HG03135 (cell line): ENCODE measurements around the gene CD300E.

ENCODE experiments used
- ATAC-seq: cut with Tn5 transposase; IDR thresholded peaks from one replicate; pipeline ENCODE4 v1.9.1; 2021; ENCODE audit warnings: mild to moderate bottlenecking, moderate library complexity; ENCODE audit not compliant: unreplicated experiment

CD300E gene, protein sequence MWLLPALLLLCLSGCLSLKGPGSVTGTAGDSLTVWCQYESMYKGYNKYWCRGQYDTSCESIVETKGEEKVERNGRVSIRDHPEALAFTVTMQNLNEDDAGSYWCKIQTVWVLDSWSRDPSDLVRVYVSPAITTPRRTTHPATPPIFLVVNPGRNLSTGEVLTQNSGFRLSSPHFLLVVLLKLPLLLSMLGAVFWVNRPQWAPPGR

DNA sequence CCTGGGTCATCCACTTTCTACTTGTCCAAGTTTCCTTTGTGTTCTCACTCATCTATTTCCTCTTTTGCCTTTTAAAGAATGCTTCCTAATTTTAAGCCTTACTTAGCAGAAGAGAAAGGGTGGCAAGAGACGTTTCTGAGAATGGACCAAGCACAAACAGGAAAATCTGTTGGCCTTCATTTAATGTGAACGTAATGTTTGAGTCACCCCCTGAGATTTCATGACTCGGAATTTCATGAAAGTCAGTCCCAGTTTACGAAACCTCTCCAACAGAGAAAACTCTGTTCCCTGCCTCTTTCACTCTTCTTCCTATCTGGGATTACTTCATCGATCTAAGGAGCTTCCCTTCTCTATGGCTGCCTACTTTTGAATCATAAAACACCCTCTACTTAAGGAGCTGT is at the start of gene CD300E:
Gene CD300E, minus strand, starts transcription at position 46 of the 401 bp plus-strand sequence. CDS start 117 bp downstream, outside the sequence.
- ATAC-seq, result no peak

DNA sequence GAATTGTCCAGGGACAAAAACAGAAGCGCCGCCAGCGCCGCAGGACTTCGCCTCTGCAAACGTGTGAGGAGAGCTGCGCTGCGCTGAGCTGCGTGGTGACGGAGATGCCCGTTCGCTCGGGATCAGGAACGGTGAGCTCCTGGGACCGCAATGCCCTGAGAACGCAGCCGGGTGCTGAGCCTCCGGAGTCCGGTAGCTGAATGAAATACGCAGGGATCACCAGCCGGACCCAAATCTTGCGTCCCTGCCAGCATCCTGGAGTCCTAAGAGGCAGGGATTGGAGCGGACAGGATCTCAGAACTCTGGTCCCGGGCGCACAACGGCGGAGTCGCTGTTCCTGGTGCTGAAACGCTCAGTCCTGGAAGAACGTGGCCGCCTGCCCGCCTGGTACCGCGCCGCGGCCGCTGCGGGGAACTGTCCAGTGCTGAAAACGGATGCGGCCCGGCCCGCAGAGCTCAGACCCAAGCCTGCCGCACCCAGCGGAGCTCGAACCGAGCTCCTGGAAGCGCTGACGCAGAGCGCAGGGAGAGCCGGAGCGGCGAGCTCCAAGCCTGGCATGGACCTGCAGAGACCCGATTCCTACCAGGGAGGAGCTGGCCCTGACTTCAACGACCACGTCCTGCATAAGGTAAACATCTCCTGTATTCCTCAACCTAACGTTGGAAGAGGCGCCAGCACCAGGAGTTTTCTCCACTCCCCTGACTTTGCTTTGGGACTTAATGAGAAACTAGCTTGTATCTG is 47.7 kb upstream of the CD300E start:
- ATAC-seq, result no peak

DNA sequence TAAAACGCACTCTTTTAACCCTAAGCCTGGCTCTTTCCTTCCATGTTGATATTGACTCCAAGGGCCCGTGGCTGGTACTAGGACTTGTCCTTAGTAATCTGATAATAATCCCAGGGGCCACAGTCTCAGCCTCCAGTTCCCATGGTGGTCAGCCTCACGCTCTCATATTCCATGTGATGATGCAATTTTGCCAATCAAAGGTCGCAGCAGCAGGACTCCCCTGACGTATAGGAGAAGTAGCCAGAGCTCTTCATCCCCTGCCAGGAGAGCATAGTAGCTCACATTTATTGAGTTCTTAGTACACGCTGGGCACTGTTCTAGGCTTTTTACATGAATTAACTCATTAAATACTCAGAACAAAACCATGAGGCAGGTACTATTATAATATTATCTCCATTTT is 46.8 kb upstream of the CD300E start:
- no peak for ATAC-seq

DNA sequence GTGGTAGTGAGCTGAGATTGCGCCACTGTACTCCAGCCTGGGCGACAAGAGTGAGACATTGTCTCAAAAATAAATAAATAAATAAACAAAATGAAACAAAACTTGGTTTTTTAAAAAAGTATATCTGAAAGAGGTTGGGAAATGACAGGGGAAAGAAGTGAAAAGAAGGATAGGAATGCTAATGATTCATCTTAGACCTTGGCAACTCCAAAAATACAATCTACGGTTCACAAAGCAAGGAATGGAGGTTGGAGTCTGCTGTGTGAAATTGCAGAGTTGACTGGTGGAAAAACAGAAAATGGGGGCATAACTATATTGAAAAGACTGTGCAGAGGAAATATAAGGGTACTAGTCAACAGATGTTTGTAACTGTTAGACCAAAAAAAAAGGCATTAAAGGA is 40.0 kb upstream of the CD300E start:
- ATAC-seq, result no peak

DNA sequence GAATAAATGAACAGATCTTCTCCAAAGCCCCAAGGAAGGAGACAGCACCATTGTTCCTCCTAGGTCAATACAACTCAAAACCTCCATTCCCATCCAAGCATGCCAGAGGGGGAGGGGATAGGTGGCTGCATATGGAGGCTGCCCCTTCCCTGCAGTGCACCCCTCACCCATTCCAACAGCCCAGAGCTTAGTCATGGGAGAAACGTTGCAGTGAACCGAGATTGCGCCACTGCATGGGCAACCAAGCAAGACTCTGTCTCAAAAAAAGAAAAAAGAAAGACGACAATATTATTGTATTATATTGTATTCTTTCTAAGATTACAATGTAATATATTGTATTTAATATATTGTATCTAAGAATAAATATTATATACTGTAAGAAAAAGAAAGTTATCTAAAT is 36.4 kb upstream of the CD300E start:
- ATAC-seq, result no peak

DNA sequence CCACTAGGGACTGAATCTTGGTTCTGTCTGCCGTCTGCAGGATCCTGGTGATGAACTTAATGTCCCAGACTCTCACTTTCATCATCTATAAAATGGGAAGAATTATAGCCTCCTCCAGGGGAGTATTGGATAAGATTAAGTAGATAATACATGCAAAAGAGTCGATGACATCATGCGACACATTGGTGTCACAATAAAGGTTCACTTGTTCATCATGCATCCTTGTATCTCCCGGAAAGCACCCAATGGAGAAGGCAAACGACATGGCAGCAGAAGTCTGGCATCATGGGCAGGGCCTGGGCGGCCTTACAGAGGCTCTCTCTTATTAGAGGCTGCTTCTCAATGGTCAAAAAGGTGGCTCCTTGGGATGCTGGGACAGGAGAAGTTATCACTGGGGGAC is 35.1 kb upstream of the CD300E start:
- ATAC-seq, result no peak

DNA sequence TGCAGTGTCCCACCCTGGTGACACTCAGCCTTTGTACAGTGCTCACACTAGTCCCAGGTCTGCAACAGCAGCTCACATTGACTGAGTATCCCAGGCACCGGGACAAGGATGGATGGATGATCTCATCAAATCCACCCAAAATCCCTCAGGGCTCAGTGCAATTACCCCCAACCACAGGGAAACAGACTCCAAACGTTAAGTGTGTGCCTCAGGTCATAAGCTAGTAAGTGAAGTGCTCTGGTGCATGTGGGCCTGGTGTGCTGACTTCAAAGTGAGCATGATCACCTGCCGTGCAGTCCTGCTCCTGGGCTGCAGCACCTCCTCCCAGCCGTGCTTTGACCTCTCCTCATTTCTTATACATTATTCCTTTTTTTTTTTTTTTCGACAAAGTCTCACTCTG is 31.2 kb upstream of the CD300E start:
- ATAC-seq, result no peak

DNA sequence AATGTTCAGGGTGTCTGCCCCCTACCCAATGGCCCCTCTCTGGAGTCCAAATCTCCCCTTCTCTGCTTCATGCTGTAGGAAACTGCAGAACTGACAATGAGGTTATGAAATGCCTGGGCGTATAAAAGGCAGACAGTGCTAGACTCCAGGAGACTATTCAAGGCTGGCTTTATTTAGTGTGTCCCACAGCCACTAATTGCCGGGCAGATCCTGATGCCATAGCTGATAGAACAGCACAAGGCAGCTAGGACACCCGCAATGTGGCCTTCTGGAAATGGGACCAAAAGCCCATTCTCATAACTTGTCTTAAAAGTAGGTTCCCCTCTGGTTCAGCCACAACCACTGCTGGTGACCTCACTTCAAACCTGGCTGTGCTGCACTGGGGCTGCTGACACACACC is 28.5 kb upstream of the CD300E start:
- ATAC-seq, result no peak

DNA sequence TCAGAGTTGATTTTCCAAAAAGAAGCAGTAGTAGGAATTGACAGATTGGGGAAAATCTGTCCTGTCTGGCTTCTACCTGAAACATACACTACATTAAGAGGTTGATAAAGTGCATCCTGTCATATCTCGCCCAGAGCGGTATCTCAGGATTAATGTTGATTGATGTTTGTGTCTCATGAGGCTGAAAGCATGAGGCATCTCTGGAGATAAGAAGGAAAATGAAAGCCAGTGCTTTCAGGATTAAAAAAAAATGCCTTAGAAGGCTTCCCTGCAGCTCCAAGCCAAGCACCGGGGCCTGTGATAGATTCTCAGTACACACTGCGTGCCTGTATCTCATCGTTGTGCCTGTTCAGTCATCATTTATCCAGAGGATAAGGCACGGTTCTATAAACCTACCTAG is 26.4 kb upstream of the CD300E start:
- no peak for ATAC-seq

DNA sequence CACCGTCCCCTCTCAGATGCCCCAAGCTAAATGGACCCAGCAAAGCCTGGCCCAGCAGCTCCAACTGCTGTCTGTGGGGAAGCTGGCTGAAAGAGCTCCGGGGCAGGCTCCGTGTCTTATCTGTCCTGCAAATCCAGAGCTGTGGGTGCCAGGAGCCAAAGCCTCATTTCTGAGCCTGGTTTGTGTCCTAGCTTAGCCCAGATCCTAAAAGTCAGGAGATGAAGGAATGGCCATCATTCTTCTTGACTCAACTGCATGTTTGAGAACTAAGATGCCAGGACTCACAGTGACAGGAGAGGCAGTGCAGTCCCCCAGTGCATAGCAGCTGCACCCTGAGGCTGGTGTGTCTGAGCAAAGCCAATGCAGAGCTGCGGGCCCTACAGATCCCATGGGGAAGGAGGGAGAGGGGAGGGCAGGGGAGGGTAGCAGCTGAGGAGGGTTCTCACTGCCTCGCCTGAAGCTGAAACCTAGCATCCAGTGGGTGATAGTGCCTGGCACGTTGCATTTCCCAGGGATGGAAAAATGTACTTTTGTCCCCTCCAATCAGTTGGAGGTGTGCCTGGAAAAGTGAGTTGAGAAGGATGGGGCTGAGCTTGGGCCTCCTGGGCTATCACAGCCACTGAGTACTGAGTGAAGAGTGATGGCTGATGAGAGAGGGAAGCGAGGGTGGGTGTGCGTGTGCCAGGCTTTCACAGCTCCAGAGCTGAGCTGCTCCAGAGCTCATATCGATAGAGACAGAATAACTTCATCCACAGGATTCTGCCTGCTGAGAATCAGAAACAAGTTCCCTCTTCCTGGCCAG is 24.5 kb upstream of the CD300E start:
- no peak for ATAC-seq

DNA sequence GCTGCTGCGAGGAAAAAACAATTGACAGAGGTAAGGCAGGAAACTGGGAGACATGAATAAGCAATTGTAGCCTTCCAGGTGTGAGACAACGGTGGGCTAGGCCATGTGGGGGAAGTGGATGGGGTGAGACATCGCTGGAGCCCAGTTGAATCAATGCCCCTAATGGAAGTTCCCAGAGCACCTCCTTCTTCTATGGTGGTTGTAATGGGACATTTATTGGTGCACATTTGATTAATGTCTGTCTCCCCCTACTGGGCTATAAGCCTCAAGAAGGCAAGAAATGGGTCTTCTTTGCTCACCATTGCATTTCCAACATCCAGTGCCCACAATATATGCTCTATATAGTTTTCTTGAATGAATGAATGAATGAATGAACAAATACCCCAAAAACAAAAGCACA is 22.7 kb upstream of the CD300E start:
- no peak for ATAC-seq

DNA sequence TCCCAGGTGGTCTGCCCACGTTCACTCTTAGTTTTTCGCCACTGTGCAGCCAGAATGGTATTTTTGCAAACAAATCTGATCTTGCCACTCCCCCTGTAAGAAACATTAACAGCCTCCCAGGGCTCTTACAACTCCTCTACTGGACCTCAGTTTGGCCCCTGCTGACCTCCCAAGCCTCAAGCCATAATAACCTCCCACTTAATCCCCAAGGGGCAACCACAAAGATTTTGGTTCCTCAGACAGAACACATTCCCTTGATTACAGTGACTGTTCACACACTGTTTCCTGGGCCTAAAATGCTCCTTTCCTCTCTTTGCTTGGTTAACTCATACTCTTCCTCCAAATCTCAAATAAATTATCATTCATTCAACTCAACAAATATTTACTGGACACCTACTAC is 21.5 kb upstream of the CD300E start:
- ATAC-seq, result no peak

DNA sequence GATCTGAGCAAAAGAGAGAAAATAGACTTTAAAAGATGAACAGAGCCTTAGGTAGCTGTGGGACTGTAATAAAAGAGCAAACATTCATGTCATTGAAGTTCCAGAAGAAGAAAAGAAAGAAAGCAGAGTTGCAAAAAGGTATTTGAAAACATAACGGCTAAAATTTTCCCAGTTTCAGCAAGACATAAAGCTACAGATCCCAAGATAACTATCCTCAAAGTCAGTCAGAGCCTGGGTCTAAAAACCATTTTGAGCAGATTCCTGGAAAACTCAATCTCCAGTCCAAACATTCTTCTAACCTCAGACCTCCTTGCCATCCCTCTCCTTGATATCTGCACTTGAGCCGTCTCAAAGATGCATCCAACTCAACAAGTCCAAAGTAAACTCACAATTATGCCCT is 20.9 kb upstream of the CD300E start:
- ATAC-seq, result no peak

DNA sequence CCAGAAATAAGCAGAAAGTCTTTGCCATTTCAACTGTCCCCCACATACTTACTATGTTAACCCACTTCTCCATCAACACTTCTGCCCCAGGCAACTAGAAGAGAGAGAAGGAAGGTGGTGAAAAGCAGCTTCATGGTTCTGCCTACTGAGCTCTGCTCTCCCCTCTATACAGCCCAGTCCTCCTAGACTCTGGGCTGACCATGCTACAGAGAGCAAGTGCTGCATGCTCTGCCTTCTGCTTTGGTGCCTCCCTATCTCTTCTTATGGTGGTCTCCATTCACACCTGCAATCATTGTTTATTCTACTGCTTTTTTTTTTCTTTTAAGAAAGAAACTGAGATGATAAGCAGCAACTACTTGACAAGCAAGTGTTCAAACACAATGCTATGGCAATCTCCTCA is 20.3 kb upstream of the CD300E start:
- no peak for ATAC-seq

DNA sequence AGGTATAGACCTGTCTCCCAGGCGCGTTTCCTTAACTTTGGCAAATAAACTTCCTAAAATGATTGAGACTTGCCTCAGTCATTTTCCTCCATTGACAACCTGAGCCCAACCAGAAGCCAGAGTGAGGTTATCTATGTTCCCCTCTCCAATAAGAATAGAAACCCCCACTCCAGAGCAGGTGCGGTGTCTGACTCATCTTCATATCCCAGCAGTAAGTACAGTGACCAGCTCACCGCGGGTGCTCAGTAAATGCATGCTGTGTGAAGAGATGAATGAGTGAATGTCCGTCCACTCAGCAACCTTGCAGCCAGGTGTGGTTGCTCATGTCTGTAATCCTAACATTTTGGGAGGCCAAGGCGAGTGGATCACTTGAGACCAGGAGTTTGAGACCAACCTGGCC is 19.5 kb upstream of the CD300E start:
- no peak for ATAC-seq

DNA sequence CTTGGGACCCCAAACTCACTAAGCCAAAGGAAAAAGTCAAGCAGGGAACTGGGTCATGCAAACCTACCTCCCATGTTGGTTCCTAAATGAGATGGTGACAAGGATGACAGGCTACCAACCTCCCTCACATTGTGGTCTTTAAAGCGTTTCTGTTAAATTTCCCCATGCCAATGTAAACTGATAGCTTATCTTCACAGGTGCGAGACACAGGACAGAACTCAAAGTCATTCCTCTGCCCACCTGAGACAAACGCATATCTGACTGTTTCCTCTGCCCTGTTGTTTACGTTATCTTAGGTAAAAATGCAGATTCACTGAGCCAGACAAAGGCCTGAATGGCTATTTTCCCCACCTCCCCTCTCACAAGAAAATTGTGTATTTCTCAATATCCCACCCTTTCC is 19.0 kb upstream of the CD300E start:
- no peak for ATAC-seq

DNA sequence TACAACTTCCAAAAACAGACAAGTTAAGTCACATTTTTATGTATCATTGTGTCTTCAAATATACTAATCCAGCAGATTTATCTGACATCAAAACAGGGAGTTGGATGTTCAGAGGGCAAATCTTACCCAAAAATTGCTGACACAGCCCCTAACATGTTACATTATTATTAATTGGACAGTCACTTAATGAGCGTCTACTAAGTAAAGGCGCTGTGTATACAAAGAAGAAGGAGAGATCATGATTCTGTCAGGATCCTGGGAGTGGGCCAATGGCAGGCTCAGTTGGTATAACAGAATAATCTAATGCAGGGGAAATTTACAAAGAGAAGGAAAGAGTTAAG is 18.4 kb upstream of the CD300E start:
- ATAC-seq, result no peak

DNA sequence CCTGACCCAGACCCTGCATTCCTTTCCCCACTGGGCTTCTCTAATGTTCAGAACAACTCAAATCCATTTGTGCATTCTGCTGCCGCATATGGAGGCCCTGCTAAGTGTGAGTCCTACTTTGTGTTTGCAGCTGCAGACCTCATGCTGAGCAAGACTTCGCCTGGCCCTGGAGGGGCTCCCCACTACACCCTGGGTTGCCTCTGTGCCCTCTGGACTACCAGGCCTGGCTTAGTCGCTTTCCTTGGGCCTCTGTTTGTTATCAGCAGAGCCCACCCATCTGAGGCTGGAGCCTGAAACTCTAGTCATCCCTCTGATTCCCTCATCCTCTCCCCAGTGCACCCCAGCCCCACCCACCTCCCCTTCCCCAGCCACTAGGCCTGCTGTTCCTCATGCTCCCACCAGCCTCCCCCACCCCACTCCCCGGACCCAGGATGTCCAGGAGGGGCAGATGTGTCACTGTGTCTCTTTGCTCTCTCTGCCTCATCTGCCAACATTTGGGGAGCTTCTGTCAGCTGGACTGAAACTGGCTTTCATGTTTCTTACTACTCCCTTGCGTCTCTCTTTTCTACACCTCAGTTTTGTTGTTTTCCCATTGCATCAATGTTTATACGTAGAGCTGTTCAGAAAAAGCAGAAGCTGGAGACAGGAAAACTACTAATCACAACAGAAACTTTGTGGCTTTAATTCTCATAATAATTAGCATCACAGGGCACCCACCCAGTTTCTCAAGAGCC is 17.9 kb upstream of the CD300E start:
- ATAC-seq, result no peak

DNA sequence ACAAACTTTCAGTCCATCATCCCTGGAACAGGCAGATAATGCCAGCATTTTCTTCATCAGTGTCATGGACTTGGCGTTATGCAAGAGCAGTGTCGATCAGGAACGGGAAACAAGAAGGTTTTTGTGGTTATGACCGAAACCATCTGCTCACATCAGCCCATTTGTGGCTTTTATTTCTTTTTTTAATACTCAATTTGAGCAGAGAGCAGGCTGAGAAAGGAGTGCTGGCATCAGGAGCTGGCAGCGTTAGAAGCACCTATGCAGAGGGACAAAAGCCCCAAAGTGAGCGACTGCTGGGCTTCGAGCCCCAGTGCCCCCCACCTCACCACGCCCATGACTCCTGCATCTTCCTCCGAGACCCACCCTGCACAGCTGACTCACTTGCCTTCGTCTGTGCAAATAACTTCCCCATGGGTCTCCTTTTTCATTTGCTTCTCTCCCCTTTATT is 16.2 kb upstream of the CD300E start:
- no peak for ATAC-seq

DNA sequence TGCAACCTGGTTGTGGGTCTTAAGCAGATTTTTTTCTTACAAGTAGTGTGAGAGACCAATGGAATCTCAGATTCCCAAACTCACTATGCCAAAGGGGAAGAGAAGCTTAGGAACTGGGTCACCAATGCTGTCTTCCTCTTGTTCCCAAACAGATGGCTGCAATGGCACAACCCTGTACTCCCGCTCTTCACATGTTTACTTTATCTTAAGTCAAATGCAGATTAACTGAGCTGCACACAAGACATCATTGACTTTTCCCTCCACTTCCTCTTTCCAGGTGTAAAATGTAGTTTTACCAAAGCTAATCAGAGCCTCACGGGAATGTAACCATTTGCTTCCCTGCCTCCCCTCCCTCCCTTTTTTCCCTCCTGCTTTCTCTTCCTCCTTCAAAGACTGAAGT is 14.4 kb upstream of the CD300E start:
- no peak for ATAC-seq

DNA sequence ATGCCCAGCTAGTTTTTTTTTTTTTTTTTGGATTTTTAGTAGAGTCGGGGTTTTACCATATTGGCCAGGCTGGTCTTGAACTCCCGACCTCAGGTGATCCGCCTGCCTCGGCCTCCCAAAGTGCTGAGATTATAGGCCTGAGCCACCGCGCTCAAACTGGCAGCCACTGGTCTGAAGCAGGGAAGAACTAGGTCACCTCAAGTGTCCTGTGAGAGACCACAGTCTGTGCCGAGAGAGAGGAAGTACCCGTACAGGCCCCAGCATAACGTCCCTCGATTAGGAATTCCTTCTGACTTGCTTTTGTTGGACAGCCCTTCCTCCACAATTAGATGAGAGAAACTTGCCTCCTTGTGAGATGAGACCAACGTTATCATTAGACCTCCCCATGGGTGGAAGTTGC is 13.7 kb upstream of the CD300E start:
- ATAC-seq, result no peak
